CD4-positive, alpha-beta T cell (primary cell): ENCODE measurements around the gene MAST3. TPM values are rescaled to one million over a fixed set of nuclear protein-coding genes. Genes with fewer than 3 reads are reported as not detected.

Experiments used
- ATAC-seq: fragments of 200-7000 bp; cut with Tn5 transposase; one replicate; pipeline ENCODE4 v1.10.0; 2022; ENCODE audit warnings: mild to moderate bottlenecking; ENCODE audit not compliant: poor library complexity
- CTCF ChIA-PET: fragments of 350-600 bp; sonication (Branson Sonifier 250); formaldehyde crosslinking; loops from one replicate; lab custom pipeline; 2021; ENCODE audit warnings: antibody characterized with exemption, inconsistent platforms; lab: Charles Lee
- POLR2A ChIA-PET: fragments of 350-600 bp; sonication (Branson Sonifier 250); formaldehyde crosslinking; loops from one replicate; lab custom pipeline; 2021; ENCODE audit warnings: antibody characterized with exemption, inconsistent platforms; lab: Charles Lee
- DNase-seq, 14 experiments: peaks; one replicate each; pipeline ENCODE4 v3.0.0-alpha.2; 2013 to 2020; ENCODE audit warnings: mixed read lengths in 2 of 14
- H3K27ac ChIP-seq, 2 donors: one replicate each; pipeline versions ENCODE4 v1.5.1 to v1.7.0; 2013; ENCODE audit warnings: low read length in 2 of 2, low read depth in 1 of 2, mild to moderate bottlenecking in 1 of 2
- H3K27me3 ChIP-seq, 2 experiments: 1 replicate in 1 of 2; 2 replicates in 1 of 2; pipeline versions ENCODE4 v1.6.1 to v1.7.0; 2013; ENCODE audit warnings: low read length in 2 of 2, control low read depth in 1 of 2, mild to moderate bottlenecking in 1 of 2, moderate library complexity in 1 of 2; ENCODE audit not compliant: insufficient read depth in 2 of 2, control insufficient read depth in 1 of 2
- H3K36me3 ChIP-seq: one replicate; pipeline ENCODE4 v1.6.1; 2013; ENCODE audit warnings: low read length, control low read depth; ENCODE audit not compliant: insufficient read depth
- H3K4me1 ChIP-seq: one replicate; pipeline ENCODE4 v1.6.1; 2013; ENCODE audit warnings: low read length, control low read depth; ENCODE audit not compliant: insufficient read depth
- H3K4me3 ChIP-seq: one replicate; pipeline ENCODE4 v1.5.1; 2013; ENCODE audit warnings: mild to moderate bottlenecking, low read length, moderate library complexity
- H3K9me3 ChIP-seq, 2 experiments: 1 replicate in 1 of 2; 2 replicates in 1 of 2; pipeline versions ENCODE4 v1.6.1 to v1.7.0; 2013; ENCODE audit warnings: low read length in 2 of 2, mild to moderate bottlenecking in 2 of 2, control low read depth in 1 of 2, moderate library complexity in 1 of 2; ENCODE audit not compliant: control insufficient read depth in 1 of 2, insufficient read depth in 1 of 2
- H3K27ac Mint-ChIP-seq: one replicate; pipeline ENCODE4 v1.8.0; 2020; ENCODE audit warnings: mixed read lengths
- H3K27me3 Mint-ChIP-seq: one replicate; pipeline ENCODE4 v1.8.0; 2021; ENCODE audit warnings: mixed read lengths
- H3K36me3 Mint-ChIP-seq: one replicate; pipeline ENCODE4 v1.8.0; 2021; ENCODE audit warnings: low read depth, mixed read lengths
- H3K4me1 Mint-ChIP-seq: one replicate; pipeline ENCODE4 v1.8.0; 2021; ENCODE audit warnings: low read depth, mixed read lengths
- H3K4me3 Mint-ChIP-seq: one replicate; pipeline ENCODE4 v1.8.0; 2020; ENCODE audit warnings: mild to moderate bottlenecking, mixed read lengths
- H3K9me3 Mint-ChIP-seq: one replicate; pipeline ENCODE4 v1.8.0; 2020; ENCODE audit warnings: mixed read lengths
- intact Hi-C, 2 experiments: fragments of 100-400 bp; cut with DNase I in 1 of 2; cut with micrococcal nuclease in 1 of 2; formaldehyde crosslinking; loops; one replicate each; pipeline versions ENCODE4 v1.15.1 to v1.9.0; 2023 to 2025; cut with DNase I, micrococcal nuclease
- total RNA-seq, 174 experiments: library from RNA in 2 of 174; stranded (reverse) in 2 of 174; gene quantifications; one replicate each; pipeline ENCODE4 v1.2.3 and lab custom pipeline; 2021 to 2026
- TF ChIP-seq, protein P1 (sequence below): fragments of 200-600 bp; IDR thresholded peaks from one replicate; pipeline ENCODE4 v1.8.0; 2022; ENCODE audit warnings: antibody characterized with exemption, mild to moderate bottlenecking

MAST3 gene
- total RNA-seq, 2 experiments from 2014 or later = 16.1 to 16.4 TPM

DNA sequence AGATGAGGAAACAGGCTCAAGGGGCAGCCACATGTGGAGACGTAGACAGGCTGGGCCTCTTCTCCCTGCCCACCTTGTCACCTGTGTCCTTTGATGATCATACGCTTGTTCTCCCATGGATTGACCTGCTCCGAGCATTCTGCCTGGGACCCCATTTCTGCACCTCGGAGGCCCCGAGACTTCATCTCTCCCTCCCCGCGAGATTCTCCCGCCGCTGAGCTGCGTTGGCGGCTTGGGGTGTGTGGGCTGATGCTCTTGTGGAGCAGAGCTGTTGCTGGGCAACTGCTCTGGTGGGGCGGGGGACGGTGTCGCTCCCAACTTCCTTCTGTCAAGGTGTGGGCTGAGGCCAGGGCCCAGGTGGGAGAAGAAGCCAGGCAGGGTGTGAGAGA, 22.1 kb downstream of the MAST3 start:
- ATAC-seq = peak; percentile 55
- POLR2A ChIA-PET = interaction anchor here (0.8 to 4.1 kb wide), 17 partner anchors 8 to 260 kb away, joined by 3 to 58 read pairs (median 5); partner anchors contain the start of genes IL12RB1, JUND, MAST3 and MPV17L2
- Histone ChIP-seq H3K27me3 (no peaks in the 10 kb centered on the region), H3K36me3 (peaks cover 42% of the 10 kb centered on the region), H3K27ac (peak overlapping the region; percentile 65 to 80), H3K4me3 (peak overlapping the region; percentile 86), H3K9me3 (no peaks in the 10 kb centered on the region), H3K4me1 (peaks cover 51% of the 10 kb centered on the region)
- H3K27me3 Mint-ChIP-seq = no peaks in the 10 kb centered on the region
- peaks cover 32% of the 10 kb centered on the region for H3K4me1 Mint-ChIP-seq
- H3K9me3 Mint-ChIP-seq = no peaks in the 10 kb centered on the region
- peak overlapping the region; percentile 97 for H3K27ac Mint-ChIP-seq
- peaks cover 37% of the 10 kb centered on the region for H3K36me3 Mint-ChIP-seq
- H3K4me3 Mint-ChIP-seq = peak overlapping the region; percentile 89
- CTCF ChIA-PET = interaction anchor here (0.5 to 1.8 kb wide), 6 partner anchors 32 to 187 kb away, joined by 3 to 10 read pairs (median 3); partner anchors contain the start of genes CCDC124 and PIK3R2
- peak; percentile 28 to 84 (median 58) for DNase-seq
- TF ChIP-seq, protein P1, sequence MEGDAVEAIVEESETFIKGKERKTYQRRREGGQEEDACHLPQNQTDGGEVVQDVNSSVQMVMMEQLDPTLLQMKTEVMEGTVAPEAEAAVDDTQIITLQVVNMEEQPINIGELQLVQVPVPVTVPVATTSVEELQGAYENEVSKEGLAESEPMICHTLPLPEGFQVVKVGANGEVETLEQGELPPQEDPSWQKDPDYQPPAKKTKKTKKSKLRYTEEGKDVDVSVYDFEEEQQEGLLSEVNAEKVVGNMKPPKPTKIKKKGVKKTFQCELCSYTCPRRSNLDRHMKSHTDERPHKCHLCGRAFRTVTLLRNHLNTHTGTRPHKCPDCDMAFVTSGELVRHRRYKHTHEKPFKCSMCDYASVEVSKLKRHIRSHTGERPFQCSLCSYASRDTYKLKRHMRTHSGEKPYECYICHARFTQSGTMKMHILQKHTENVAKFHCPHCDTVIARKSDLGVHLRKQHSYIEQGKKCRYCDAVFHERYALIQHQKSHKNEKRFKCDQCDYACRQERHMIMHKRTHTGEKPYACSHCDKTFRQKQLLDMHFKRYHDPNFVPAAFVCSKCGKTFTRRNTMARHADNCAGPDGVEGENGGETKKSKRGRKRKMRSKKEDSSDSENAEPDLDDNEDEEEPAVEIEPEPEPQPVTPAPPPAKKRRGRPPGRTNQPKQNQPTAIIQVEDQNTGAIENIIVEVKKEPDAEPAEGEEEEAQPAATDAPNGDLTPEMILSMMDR = no peak
- intact Hi-C loops = loop anchor here (2.0 to 10.0 kb wide), 4 partner anchors 33 to 205 kb away; partner anchors contain the start of genes LSM4 (in 1 of the 2), MPV17L2 (in 1 of the 2) and PIK3R2 (in 1 of the 2)

DNA sequence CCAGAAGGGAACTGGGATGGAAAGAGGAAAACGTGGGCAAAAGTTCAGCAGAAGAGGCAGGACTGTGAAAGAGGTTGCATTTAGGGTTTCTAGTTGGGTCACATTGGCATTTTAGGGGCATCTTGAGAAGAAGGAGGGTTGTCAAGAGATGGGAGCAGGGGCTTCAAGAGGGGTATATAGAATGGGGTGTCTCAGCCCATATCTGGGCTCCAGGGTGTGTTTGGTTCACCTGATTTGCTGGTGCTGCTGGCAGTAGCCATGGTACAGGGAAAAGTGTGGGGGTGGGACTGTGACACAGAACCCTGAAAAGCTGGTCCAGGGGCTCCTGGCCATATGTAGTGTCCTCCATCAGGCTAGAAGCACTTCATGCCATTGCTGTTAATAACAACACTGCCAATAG, 22.5 kb downstream of the MAST3 start:
- intact Hi-C loops = no loop called here
- Histone ChIP-seq H3K4me1 (peaks cover 47% of the 10 kb centered on the region), H3K27me3 (no peaks in the 10 kb centered on the region), H3K27ac (peak overlapping the region; percentile 65 to 80), H3K36me3 (peaks cover 41% of the 10 kb centered on the region), H3K4me3 (peak overlapping the region; percentile 86), H3K9me3 (no peaks in the 10 kb centered on the region)
- peaks cover 29% of the 10 kb centered on the region for H3K4me1 Mint-ChIP-seq
- H3K27ac Mint-ChIP-seq = peak overlapping the region; percentile 97
- H3K36me3 Mint-ChIP-seq = peaks cover 40% of the 10 kb centered on the region
- H3K4me3 Mint-ChIP-seq = peak overlapping the region; percentile 89
- no peak for ATAC-seq
- ChIA-PET POLR2A (interaction anchor here (1.0 to 4.1 kb wide), 13 partner anchors 7 to 261 kb away, joined by 3 to 58 read pairs (median 7); partner anchors contain the start of genes IL12RB1, JUND, MAST3 and MPV17L2), CTCF (interaction anchor here (0.8 to 1.8 kb wide), 2 partner anchors 32 to 182 kb away, joined by 3 to 10 read pairs; partner anchors contain the start of gene PIK3R2)
- TF ChIP-seq, protein P1 = no peak
- no peaks in the 10 kb centered on the region for H3K27me3 Mint-ChIP-seq
- DNase-seq = no peak
- no peaks in the 10 kb centered on the region for H3K9me3 Mint-ChIP-seq

DNA sequence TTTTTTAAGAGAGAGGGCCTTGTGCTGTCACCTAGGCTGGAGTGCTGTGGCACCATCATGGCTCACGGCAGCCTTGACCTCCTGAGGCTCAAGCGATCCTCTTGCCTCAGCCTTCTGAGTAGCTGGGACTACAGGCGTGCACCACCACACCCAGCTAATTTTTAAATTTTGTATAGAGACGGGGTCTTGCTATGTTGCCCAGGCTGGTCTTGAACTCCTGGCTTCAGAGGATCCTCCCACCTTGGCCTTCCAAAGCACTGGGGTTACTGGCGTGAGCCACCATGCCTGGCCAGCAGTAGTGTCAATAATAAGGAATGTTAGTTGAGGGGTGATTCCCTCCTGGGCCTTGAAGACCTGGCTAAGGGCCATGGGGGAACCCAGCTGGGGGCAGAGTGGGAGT, 23.6 kb downstream of the MAST3 start:
- Mint-ChIP-seq H3K4me3 (no peak overlapping the region), H3K27me3 (no peaks in the 10 kb centered on the region), H3K4me1 (peaks cover 29% of the 10 kb centered on the region), H3K36me3 (peaks cover 51% of the 10 kb centered on the region), H3K27ac (peak overlapping the region; percentile 97), H3K9me3 (no peaks in the 10 kb centered on the region)
- peaks cover 47% of the 10 kb centered on the region for H3K36me3 ChIP-seq
- H3K27me3 ChIP-seq = no peaks in the 10 kb centered on the region
- TF ChIP-seq, protein P1 = no peak
- ChIA-PET CTCF (no interaction called here), POLR2A (interaction anchor here (1.2 to 2.6 kb wide), 3 partner anchors 31 to 120 kb away, joined by 3 to 9 read pairs (median 8); partner anchors contain the start of genes IL12RB1 and PIK3R2)
- no peak for DNase-seq
- no peak overlapping the region for H3K4me3 ChIP-seq
- H3K9me3 ChIP-seq = no peaks in the 10 kb centered on the region
- ATAC-seq = no peak
- H3K4me1 ChIP-seq = peaks cover 47% of the 10 kb centered on the region
- intact Hi-C loops = no loop called here
- peak overlapping the region; percentile 65 to 80 for H3K27ac ChIP-seq
